HepG2 (cell line): Measurements from ENCODE around the gene DPH3. TPM values are rescaled to one million over a fixed set of nuclear protein-coding genes. Genes with fewer than 3 reads are reported as not detected.

Source experiments
- ATAC-seq: fragments of 200-7000 bp; cut with Tn5 transposase; 3 replicates; pipeline ENCODE4 v1.9.1; 2020; ENCODE audit warnings: mild to moderate bottlenecking, moderate library complexity
- BruUV-seq: library from RNA; stranded (reverse); fragments of 400-500 nt; replicated peaks from 2 replicates; lab custom pipeline; 2021; lab: Mats Ljungman, UMichigan
- CTCF ChIA-PET: fragments of 300-600 bp; formaldehyde crosslinking; extraction: SDS; loops from one replicate; lab custom pipeline; 2021; ENCODE audit warnings: low total read pairs, inconsistent platforms, low intra/inter-chr PET ratio; lab: Yijun Ruan, JAX
- POLR2A ChIA-PET: fragments of 350-600 bp; sonication (Branson Sonifier 250); formaldehyde crosslinking; loops from one replicate; lab custom pipeline; 2020; ENCODE audit warnings: antibody characterized with exemption, inconsistent platforms; lab: Yijun Ruan, JAX
- DNase-seq: peaks from one replicate; pipeline ENCODE4 v3.0.0-alpha.2; 2015; ENCODE audit warnings: low spot score
- FAIRE-seq: peaks from 3 replicates; lab custom pipeline; 2011; peaks lifted over from hg19 to GRCh38; lab: Jason Lieb, UNC
- H2AFZ ChIP-seq: one replicate; pipeline ENCODE4 v1.6.1; 2011; ENCODE audit warnings: low read length, inconsistent platforms
- H3K27ac ChIP-seq: fragments of 300-600 bp; 3 replicates; pipeline ENCODE4 v1.8.0; 2011; ENCODE audit warnings: mixed run types, mild to moderate bottlenecking, mixed read lengths, low read length, inconsistent platforms; ENCODE audit not compliant: insufficient read depth; ENCODE audit errors: extremely low read length
- H3K27me3 ChIP-seq, 2 experiments: fragments of 200-600 bp in 1 of 2; 2 replicates in 1 of 2; 3 replicates in 1 of 2; pipeline versions ENCODE4 v1.6.0 to v1.8.0; 2011; ENCODE audit warnings: low read length in 2 of 2, mild to moderate bottlenecking in 2 of 2, moderate library complexity in 2 of 2, inconsistent platforms in 1 of 2; ENCODE audit not compliant: insufficient read depth in 2 of 2, control insufficient read depth in 1 of 2
- H3K36me3 ChIP-seq, 2 experiments: fragments of 200-600 bp in 1 of 2; replicated peaks in 1 of 2; 2 replicates in 1 of 2; 3 replicates in 1 of 2; pipeline versions ENCODE4 v1.5.1 to v1.8.0; 2011; ENCODE audit warnings: low read length in 2 of 2, inconsistent platforms in 1 of 2; ENCODE audit not compliant: insufficient read depth in 2 of 2, control insufficient read depth in 1 of 2
- H3K4me1 ChIP-seq: 2 replicates; pipeline ENCODE4 v1.5.1; 2012; ENCODE audit warnings: low read length, inconsistent platforms; ENCODE audit not compliant: insufficient read depth
- H3K4me2 ChIP-seq: 2 replicates; pipeline ENCODE4 v1.6.0; 2011; ENCODE audit warnings: low read depth, low read length, inconsistent platforms
- H3K4me3 ChIP-seq, 3 experiments: fragments of 200-600 bp in 1 of 3; sonication (generic), shearing (Covaris generic) in 1 of 3; replicated peaks in 1 of 3; 2 replicates each; pipeline ENCODE4 v1.5.1; 2011 to 2016; ENCODE audit warnings: low read length in 3 of 3, inconsistent platforms in 2 of 3, low read depth in 2 of 3, mild to moderate bottlenecking in 2 of 3, control low read depth in 1 of 3, mixed read lengths in 1 of 3; ENCODE audit not compliant: insufficient read depth in 1 of 3
- H3K79me2 ChIP-seq: one replicate; pipeline ENCODE4 v1.6.1; 2011; ENCODE audit warnings: low read length, inconsistent platforms; ENCODE audit not compliant: insufficient read depth
- H3K9ac ChIP-seq: 2 replicates; pipeline ENCODE4 v1.6.0; 2011; ENCODE audit warnings: mild to moderate bottlenecking, low read depth, low read length, inconsistent platforms; ENCODE audit not compliant: insufficient read depth
- H3K9me3 ChIP-seq: 2 replicates; pipeline ENCODE4 v1.5.1; 2012; ENCODE audit warnings: mild to moderate bottlenecking, low read length
- H4K20me1 ChIP-seq: 2 replicates; pipeline ENCODE4 v1.6.0; 2011; ENCODE audit warnings: inconsistent platforms, mild to moderate bottlenecking, low read length, moderate library complexity; ENCODE audit not compliant: insufficient read depth
- KAT8 ChIP-seq: IDR thresholded peaks from 2 replicates; pipeline ENCODE4 v1.6.1; 2016; ENCODE audit warnings: missing genetic modification reagents, missing compliant biosample characterization
- KLF15 ChIP-seq: sonication (generic); formaldehyde crosslinking; IDR thresholded peaks from 2 replicates; pipeline ENCODE4 v1.8.1; 2023; ENCODE audit warnings: borderline replicate concordance, mild to moderate bottlenecking, inconsistent platforms, missing genetic modification reagents, mixed read lengths
- MBD4 ChIP-seq: IDR thresholded peaks from 2 replicates; pipeline ENCODE4 v1.6.1; 2012; ENCODE audit warnings: low read length, inconsistent platforms, borderline replicate concordance
- MXD1 ChIP-seq: sonication (generic); formaldehyde crosslinking; IDR thresholded peaks from 2 replicates; pipeline ENCODE4 v1.4.0; 2020; ENCODE audit warnings: mild to moderate bottlenecking, missing genetic modification reagents
- MZF1 ChIP-seq: sonication (generic); formaldehyde crosslinking; IDR thresholded peaks from 2 replicates; pipeline ENCODE4 v1.8.1; 2023; ENCODE audit warnings: mild to moderate bottlenecking, missing genetic modification reagents, borderline replicate concordance
- NR1H2 ChIP-seq: sonication (generic); formaldehyde crosslinking; IDR thresholded peaks from 2 replicates; pipeline ENCODE4 v1.8.1; 2022; ENCODE audit warnings: low read depth, missing genetic modification reagents, borderline replicate concordance
- NRL ChIP-seq: sonication (generic); formaldehyde crosslinking; IDR thresholded peaks from 2 replicates; pipeline ENCODE4 v1.5.0; 2020; ENCODE audit warnings: missing genetic modification reagents, mild to moderate bottlenecking, moderate library complexity, borderline replicate concordance
- TFE3 ChIP-seq: IDR thresholded peaks from 2 replicates; pipeline ENCODE4 v1.6.1; 2016
- ZBTB26 ChIP-seq: IDR thresholded peaks from 2 replicates; pipeline ENCODE4 v1.6.1; 2016; ENCODE audit warnings: missing compliant biosample characterization, missing genetic modification reagents, borderline replicate concordance
- ZFY ChIP-seq: sonication (generic); formaldehyde crosslinking; IDR thresholded peaks from 2 replicates; pipeline ENCODE4 v1.4.0; 2020; ENCODE audit warnings: missing genetic modification reagents
- ZNF225 ChIP-seq: sonication (generic); formaldehyde crosslinking; IDR thresholded peaks from 2 replicates; pipeline ENCODE4 v1.4.0; 2020; ENCODE audit warnings: mild to moderate bottlenecking, missing genetic modification reagents
- ZNF256 ChIP-seq: sonication (generic); formaldehyde crosslinking; conservative IDR thresholded peaks from 2 replicates; pipeline ENCODE4 v1.4.0; 2020; ENCODE audit warnings: missing genetic modification reagents
- ZNF30 ChIP-seq: sonication (generic); formaldehyde crosslinking; IDR thresholded peaks from 2 replicates; pipeline ENCODE4 v1.5.0; 2020; ENCODE audit warnings: mild to moderate bottlenecking, missing genetic modification reagents
- ZNF556 ChIP-seq: sonication (generic); formaldehyde crosslinking; IDR thresholded peaks from 2 replicates; pipeline ENCODE4 v1.4.0; 2020; ENCODE audit warnings: mild to moderate bottlenecking, missing genetic modification reagents, borderline replicate concordance
- ZNF775 ChIP-seq: sonication (generic); formaldehyde crosslinking; IDR thresholded peaks from 2 replicates; pipeline ENCODE4 v1.4.0; 2020; ENCODE audit warnings: missing genetic modification reagents, mild to moderate bottlenecking, moderate library complexity, borderline replicate concordance
- WGBS: methylation state at CpG from one replicate; pipeline ENCODE4 v1.1.6; 2017; ENCODE audit warnings: low lambda C conversion rate; 5-methylcytosine and 5-hydroxymethylcytosine counted together
- in situ Hi-C: cut with HindIII; loops from 2 replicates; pipeline ENCODE4 v1.10.0; 2017; ENCODE audit warnings: low pct_unique_long_range_greater_than_20kb; ENCODE audit not compliant: extremely low pct_ligation_motif_present
- intact Hi-C: fragments of 100-400 bp; cut with micrococcal nuclease; formaldehyde crosslinking; loops from one replicate; pipeline ENCODE4 v1.10.0; 2022; ENCODE audit not compliant: unreplicated experiment
- polyA plus RNA-seq, 8 experiments: library from polyadenylated mRNA; depleted of rRNA in 3 of 8; stranded (reverse) in 7 of 8; unstranded in 1 of 8; fragments of >200 nt; fragmentation: Illumina TruSeq in 4 of 8; extraction: Trizol in 4 of 8; gene quantifications; 2 replicates each; pipeline versions ENCODE4 v1.2.1 to v1.2.3, GENCODE V29; 2011 to 2016; ENCODE audit warnings: low read depth in 4 of 8, missing spikeins in 1 of 8, mixed read lengths in 1 of 8; ENCODE audit not compliant: insufficient read depth in 1 of 8
- total RNA-seq, 5 experiments: library from RNA; depleted of rRNA; stranded (reverse); fragments of >200 nt; fragmentation: Illumina TruSeq; extraction: Trizol; gene quantifications; 2 replicates each; pipeline ENCODE4 v1.2.3, GENCODE V29; 2016; ENCODE audit warnings: low read depth in 1 of 5
- TF ChIP-seq, protein P1 (sequence below): sonication (generic); formaldehyde crosslinking; conservative IDR thresholded peaks from 2 replicates; pipeline ENCODE4 v1.4.0; 2020; ENCODE audit warnings: missing genetic modification reagents

DPH3 gene
- total and polyA plus RNA-seq, 2 of the 13 experiments (the other 11 are each of a cell fraction or from before 2014, with no cell fraction given), result 18.3 to 21.6 TPM

GRCh38 chr3:16309558-16309957 lies 44.8 kb upstream of the DPH3 start:
- peaks cover 2% of the 10 kb centered on the region for H3K79me2 ChIP-seq
- no peak for ATAC-seq
- POLR2A ChIA-PET, result no interaction called here
- TF ChIP-seq ZNF556 (no peak), ZFY (CRISPR knock-in tag) (no peak), NRL (CRISPR knock-in tag) (no peak), ZNF30 (no peak), ZNF256 (CRISPR knock-in tag) (no peak), ZNF225 (CRISPR knock-in tag) (no peak), TFE3 (no peak)
- TF ChIP-seq, all 625 proteins: peak for 0
- H3K9me3 ChIP-seq, result no peaks in the 10 kb centered on the region
- H3K27me3 ChIP-seq, result no peaks in the 10 kb centered on the region
- FAIRE-seq (no peak), DNase-seq (no peak)
- peaks cover 9 to 33% of the 10 kb centered on the region in 2 experiments for H3K36me3 ChIP-seq
- no peak overlapping the region for H3K9ac ChIP-seq
- no peaks in the 10 kb centered on the region for H4K20me1 ChIP-seq
- no peak overlapping the region for H3K4me2 ChIP-seq
- intact Hi-C loops, result no loop called here
- no peak overlapping the region for H3K4me3 ChIP-seq
- in situ Hi-C loops, result no loop called here
- H3K27ac ChIP-seq, result no peak overlapping the region
- H2AFZ ChIP-seq, result no peak overlapping the region
- WGBS, result 45% methylated on average over 2 of the region's 2 CpGs
- no TSS peak for BruUV-seq
- H3K4me1 ChIP-seq, result peaks cover 10% of the 10 kb centered on the region; the same call in 1 of the 2 replicates
- CTCF ChIA-PET, result no interaction called here

DNA sequence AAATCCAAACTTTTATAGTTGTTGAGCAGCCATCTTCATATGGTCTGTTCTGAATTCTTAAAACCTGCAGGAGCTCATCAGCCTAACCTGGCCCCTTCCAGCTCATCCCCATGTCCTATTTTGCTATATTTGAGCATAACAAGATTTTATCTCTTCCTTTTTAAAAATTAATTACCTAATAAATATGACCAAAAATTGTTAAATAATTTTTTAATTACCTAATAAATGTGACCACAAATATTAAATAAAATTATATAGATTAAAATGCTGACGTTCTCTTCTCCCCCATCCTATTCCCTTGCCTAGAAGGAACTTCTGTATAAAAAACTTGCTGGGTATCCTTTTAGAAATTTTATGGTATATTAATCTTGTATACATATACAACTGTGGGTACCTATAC lies 44.0 kb upstream of the DPH3 start:
- BruUV-seq, result no TSS peak
- Histone ChIP-seq H3K27ac (no peak overlapping the region), H3K4me2 (no peak overlapping the region), H4K20me1 (no peaks in the 10 kb centered on the region), H3K9ac (no peak overlapping the region), H2AFZ (no peak overlapping the region), H3K27me3 (no peaks in the 10 kb centered on the region), H3K4me3 (no peak overlapping the region), H3K36me3 (peaks cover 11 to 40% of the 10 kb centered on the region in 2 experiments), H3K4me1 (peaks cover 10% of the 10 kb centered on the region; the same call in 1 of the 2 replicates), H3K9me3 (no peaks in the 10 kb centered on the region), H3K79me2 (peaks cover 2% of the 10 kb centered on the region)
- intact Hi-C loops (no loop called here), in situ Hi-C loops (no loop called here)
- ATAC-seq (no peak), DNase-seq (no peak), FAIRE-seq (no peak)
- WGBS, result 98% methylated on average over 1 of the region's 1 CpG
- ChIA-PET CTCF (no interaction called here), POLR2A (no interaction called here)
- TF ChIP-seq KAT8 (no peak), ZBTB26 (CRISPR knock-in tag) (no peak), KLF15 (CRISPR knock-in tag) (no peak), MBD4 (no peak), MXD1 (CRISPR knock-in tag) (no peak), MZF1 (CRISPR knock-in tag) (no peak), ZNF775 (no peak), NR1H2 (CRISPR knock-in tag) (no peak)
- TF ChIP-seq, protein P1, sequence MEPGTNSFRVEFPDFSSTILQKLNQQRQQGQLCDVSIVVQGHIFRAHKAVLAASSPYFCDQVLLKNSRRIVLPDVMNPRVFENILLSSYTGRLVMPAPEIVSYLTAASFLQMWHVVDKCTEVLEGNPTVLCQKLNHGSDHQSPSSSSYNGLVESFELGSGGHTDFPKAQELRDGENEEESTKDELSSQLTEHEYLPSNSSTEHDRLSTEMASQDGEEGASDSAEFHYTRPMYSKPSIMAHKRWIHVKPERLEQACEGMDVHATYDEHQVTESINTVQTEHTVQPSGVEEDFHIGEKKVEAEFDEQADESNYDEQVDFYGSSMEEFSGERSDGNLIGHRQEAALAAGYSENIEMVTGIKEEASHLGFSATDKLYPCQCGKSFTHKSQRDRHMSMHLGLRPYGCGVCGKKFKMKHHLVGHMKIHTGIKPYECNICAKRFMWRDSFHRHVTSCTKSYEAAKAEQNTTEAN (CRISPR knock-in tag), result no peak
